ENCODE results near the gene ELL3. TPM values are rescaled to one million over a fixed set of nuclear protein-coding genes. Genes with fewer than 3 reads are reported as not detected.

ELL3 gene
- total RNA-seq, 1 donor from 2014 or later, result 1.3 TPM

GRCh38 chr15:43723151-43723550 lies 53.6 kb downstream of the ELL3 start:
- H3K4me3 Mint-ChIP-seq, result no peak overlapping the region
- H3K4me1 Mint-ChIP-seq, result peaks cover 3% of the 10 kb centered on the region
- no peaks in the 10 kb centered on the region for H3K9me3 Mint-ChIP-seq
- no peak for TF ChIP-seq CTCF (conservative IDR thresholded peaks at IDR 0.05)
- H3K27me3 Mint-ChIP-seq (ENCODE audit: low read depth), result no peaks in the 10 kb centered on the region
- no peaks in the 10 kb centered on the region for H3K36me3 Mint-ChIP-seq (ENCODE audit: low read depth)
- H3K27ac Mint-ChIP-seq (ENCODE audit: unreplicated experiment), result no peak overlapping the region
- no peak for DNase-seq (ENCODE audit: low read depth, low spot score)

Small RNA genes lying within 50 kb of the gene (microRNA-seq; reads per million reads assigned to microRNA genes)
- gene MIR1282, result not detected

Other genes starting within 250 kb of the ELL3 start
- gene PPIP5K1, start 186.8 kb downstream of the ELL3 start, total RNA-seq, result 33.1 and 37.9 TPM in 2 replicates
- gene CKMT1B, start 182.9 kb downstream of the ELL3 start, total RNA-seq, result 1.9 and 4.5 TPM in 2 replicates
- gene STRC, start 158.2 kb downstream of the ELL3 start, total RNA-seq, result 0.19 and 0.30 TPM in 2 replicates
- gene CATSPER2, start 128.1 kb downstream of the ELL3 start, total RNA-seq, result 2.7 and 2.8 TPM in 2 replicates
- 4.9 and 5.3 TPM in 2 replicates for gene CKMT1A, start 83.1 kb downstream of the ELL3 start, total RNA-seq
- gene PDIA3, start 30.5 kb downstream of the ELL3 start, total RNA-seq, result 342 and 351 TPM in 2 replicates
- 578 and 599 TPM in 2 replicates for gene SERF2, start 15.4 kb upstream of the ELL3 start, total RNA-seq
- gene SERINC4, start 23.3 kb upstream of the ELL3 start, total RNA-seq, result 0.23 and 0.35 TPM in 2 replicates
- gene HYPK, start 23.6 kb upstream of the ELL3 start, total RNA-seq, result 12.0 and 19.8 TPM in 2 replicates
- 41.0 TPM in 2 replicates for gene MFAP1, start 47.7 kb upstream of the ELL3 start, total RNA-seq
- gene WDR76, start 50.0 kb upstream of the ELL3 start, total RNA-seq, result 40.2 and 41.3 TPM in 2 replicates